H1 (cell line): ENCODE measurements around the gene PCBP2. TPM values are rescaled to one million over a fixed set of nuclear protein-coding genes. Genes with fewer than 3 reads are reported as not detected.

Source experiments
- ATF2 ChIP-seq: IDR thresholded peaks from 2 replicates; pipeline ENCODE4 v1.6.1; 2012; ENCODE audit warnings: low read length, inconsistent platforms
- ATF3 ChIP-seq: IDR thresholded peaks from 2 replicates; pipeline ENCODE4 v1.6.1; 2011; ENCODE audit warnings: low read depth, mild to moderate bottlenecking, low read length; ENCODE audit not compliant: insufficient read depth
- BRCA1 ChIP-seq: IDR thresholded peaks from 2 replicates; pipeline ENCODE4 v1.6.1; 2012; ENCODE audit warnings: low read depth, low read length, improper control_type of control experiment
- CHD2 ChIP-seq: IDR thresholded peaks from 2 replicates; pipeline ENCODE4 v1.6.1; 2012; ENCODE audit warnings: low read length, improper control_type of control experiment
- EZH2 ChIP-seq: fragments of 200-600 bp; sonication (generic); IDR thresholded peaks from 2 replicates; pipeline ENCODE4 v1.7.1; 2012; ENCODE audit warnings: low read depth, mild to moderate bottlenecking, moderate library complexity, low read length, inconsistent platforms; ENCODE audit not compliant: severe bottlenecking
- POU5F1 ChIP-seq: IDR thresholded peaks from 2 replicates; pipeline ENCODE4 v1.6.1; 2011; ENCODE audit warnings: low read depth, mild to moderate bottlenecking, low read length, moderate library complexity
- SRF ChIP-seq: IDR thresholded peaks from 2 replicates; pipeline ENCODE4 v1.6.1; 2011; ENCODE audit warnings: mild to moderate bottlenecking, low read depth, low read length, moderate library complexity
- TAF1 ChIP-seq: IDR thresholded peaks from 2 replicates; pipeline ENCODE4 v1.6.1; 2011; ENCODE audit warnings: mild to moderate bottlenecking, low read depth, low read length
- TBP ChIP-seq: IDR thresholded peaks from 2 replicates; pipeline ENCODE4 v1.6.1; 2011; ENCODE audit warnings: low read depth, low read length, improper control_type of control experiment
- polyA plus RNA-seq, 7 experiments: library from polyadenylated mRNA; depleted of rRNA in 3 of 7; stranded (reverse) in 5 of 7; unstranded in 2 of 7; fragments of >200 nt in 5 of 7; fragments of 200-250 nt in 2 of 7; gene quantifications; 1 replicate in 5 of 7; 2 replicates in 1 of 7; 4 replicates in 1 of 7; pipeline versions ENCODE4 v1.2.1 to v1.2.3, GENCODE V29; 2011 to 2013; ENCODE audit warnings: missing spikeins in 2 of 7, mixed read lengths in 2 of 7
- total RNA-seq: library from RNA; stranded (reverse); fragmentation: NEBNext Ultra II Directional; extraction: Animal tissue kit (Norgen Biotek cat#: 25700); gene quantifications from 2 replicates; pipeline ENCODE4 v1.2.1, GENCODE V29; 2021
- TF ChIP-seq, protein P1 (sequence below): fragments of 300-600 bp; sonication (generic); IDR thresholded peaks from 2 replicates; pipeline ENCODE4 v1.7.1; 2012; ENCODE audit warnings: low read length, moderate library complexity, mild to moderate bottlenecking, inconsistent platforms; ENCODE audit not compliant: insufficient replicate concordance

The PCBP2 gene
- total and polyA plus RNA-seq, 2 of the 8 experiments (the other 6 are each of a cell fraction or from before 2014, with no cell fraction given), result 470 to 1,123 TPM

GRCh38 chr12:53483979-53484377 is 32.1 kb downstream of the PCBP2 start (continued):
- TF ChIP-seq ATF2 (no peak), POU5F1 (no peak), TBP (no peak), SRF (no peak), BRCA1 (no peak), EZH2 (no peak), ATF3 (no peak), TAF1 (no peak), CHD2 (no peak)
- TF ChIP-seq, protein P1, sequence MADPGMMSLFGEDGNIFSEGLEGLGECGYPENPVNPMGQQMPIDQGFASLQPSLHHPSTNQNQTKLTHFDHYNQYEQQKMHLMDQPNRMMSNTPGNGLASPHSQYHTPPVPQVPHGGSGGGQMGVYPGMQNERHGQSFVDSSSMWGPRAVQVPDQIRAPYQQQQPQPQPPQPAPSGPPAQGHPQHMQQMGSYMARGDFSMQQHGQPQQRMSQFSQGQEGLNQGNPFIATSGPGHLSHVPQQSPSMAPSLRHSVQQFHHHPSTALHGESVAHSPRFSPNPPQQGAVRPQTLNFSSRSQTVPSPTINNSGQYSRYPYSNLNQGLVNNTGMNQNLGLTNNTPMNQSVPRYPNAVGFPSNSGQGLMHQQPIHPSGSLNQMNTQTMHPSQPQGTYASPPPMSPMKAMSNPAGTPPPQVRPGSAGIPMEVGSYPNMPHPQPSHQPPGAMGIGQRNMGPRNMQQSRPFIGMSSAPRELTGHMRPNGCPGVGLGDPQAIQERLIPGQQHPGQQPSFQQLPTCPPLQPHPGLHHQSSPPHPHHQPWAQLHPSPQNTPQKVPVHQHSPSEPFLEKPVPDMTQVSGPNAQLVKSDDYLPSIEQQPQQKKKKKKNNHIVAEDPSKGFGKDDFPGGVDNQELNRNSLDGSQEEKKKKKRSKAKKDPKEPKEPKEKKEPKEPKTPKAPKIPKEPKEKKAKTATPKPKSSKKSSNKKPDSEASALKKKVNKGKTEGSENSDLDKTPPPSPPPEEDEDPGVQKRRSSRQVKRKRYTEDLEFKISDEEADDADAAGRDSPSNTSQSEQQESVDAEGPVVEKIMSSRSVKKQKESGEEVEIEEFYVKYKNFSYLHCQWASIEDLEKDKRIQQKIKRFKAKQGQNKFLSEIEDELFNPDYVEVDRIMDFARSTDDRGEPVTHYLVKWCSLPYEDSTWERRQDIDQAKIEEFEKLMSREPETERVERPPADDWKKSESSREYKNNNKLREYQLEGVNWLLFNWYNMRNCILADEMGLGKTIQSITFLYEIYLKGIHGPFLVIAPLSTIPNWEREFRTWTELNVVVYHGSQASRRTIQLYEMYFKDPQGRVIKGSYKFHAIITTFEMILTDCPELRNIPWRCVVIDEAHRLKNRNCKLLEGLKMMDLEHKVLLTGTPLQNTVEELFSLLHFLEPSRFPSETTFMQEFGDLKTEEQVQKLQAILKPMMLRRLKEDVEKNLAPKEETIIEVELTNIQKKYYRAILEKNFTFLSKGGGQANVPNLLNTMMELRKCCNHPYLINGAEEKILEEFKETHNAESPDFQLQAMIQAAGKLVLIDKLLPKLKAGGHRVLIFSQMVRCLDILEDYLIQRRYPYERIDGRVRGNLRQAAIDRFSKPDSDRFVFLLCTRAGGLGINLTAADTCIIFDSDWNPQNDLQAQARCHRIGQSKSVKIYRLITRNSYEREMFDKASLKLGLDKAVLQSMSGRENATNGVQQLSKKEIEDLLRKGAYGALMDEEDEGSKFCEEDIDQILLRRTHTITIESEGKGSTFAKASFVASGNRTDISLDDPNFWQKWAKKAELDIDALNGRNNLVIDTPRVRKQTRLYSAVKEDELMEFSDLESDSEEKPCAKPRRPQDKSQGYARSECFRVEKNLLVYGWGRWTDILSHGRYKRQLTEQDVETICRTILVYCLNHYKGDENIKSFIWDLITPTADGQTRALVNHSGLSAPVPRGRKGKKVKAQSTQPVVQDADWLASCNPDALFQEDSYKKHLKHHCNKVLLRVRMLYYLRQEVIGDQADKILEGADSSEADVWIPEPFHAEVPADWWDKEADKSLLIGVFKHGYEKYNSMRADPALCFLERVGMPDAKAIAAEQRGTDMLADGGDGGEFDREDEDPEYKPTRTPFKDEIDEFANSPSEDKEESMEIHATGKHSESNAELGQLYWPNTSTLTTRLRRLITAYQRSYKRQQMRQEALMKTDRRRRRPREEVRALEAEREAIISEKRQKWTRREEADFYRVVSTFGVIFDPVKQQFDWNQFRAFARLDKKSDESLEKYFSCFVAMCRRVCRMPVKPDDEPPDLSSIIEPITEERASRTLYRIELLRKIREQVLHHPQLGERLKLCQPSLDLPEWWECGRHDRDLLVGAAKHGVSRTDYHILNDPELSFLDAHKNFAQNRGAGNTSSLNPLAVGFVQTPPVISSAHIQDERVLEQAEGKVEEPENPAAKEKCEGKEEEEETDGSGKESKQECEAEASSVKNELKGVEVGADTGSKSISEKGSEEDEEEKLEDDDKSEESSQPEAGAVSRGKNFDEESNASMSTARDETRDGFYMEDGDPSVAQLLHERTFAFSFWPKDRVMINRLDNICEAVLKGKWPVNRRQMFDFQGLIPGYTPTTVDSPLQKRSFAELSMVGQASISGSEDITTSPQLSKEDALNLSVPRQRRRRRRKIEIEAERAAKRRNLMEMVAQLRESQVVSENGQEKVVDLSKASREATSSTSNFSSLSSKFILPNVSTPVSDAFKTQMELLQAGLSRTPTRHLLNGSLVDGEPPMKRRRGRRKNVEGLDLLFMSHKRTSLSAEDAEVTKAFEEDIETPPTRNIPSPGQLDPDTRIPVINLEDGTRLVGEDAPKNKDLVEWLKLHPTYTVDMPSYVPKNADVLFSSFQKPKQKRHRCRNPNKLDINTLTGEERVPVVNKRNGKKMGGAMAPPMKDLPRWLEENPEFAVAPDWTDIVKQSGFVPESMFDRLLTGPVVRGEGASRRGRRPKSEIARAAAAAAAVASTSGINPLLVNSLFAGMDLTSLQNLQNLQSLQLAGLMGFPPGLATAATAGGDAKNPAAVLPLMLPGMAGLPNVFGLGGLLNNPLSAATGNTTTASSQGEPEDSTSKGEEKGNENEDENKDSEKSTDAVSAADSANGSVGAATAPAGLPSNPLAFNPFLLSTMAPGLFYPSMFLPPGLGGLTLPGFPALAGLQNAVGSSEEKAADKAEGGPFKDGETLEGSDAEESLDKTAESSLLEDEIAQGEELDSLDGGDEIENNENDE, result no peak
